Stomach (tissue), 4 donors: ENCODE results near the gene MRPL34.

Experiments used
- CTCF ChIP-seq, 7 experiments: fragments of 450-650 bp in 4 of 7; fragments of 200-600 bp in 3 of 7; sonication (generic) in 3 of 7; IDR thresholded peaks; one replicate each; pipeline ENCODE4 v1.5.1; 2016 to 2019; ENCODE audit warnings: antibody characterized with exemption in 7 of 7, control low read depth in 2 of 7, mild to moderate bottlenecking in 1 of 7
- EP300 ChIP-seq: sonication (generic); formaldehyde crosslinking; IDR thresholded peaks from one replicate; pipeline ENCODE4 v1.6.1; 2017; ENCODE audit warnings: antibody characterized with exemption
- POLR2A ChIP-seq, 4 donors: fragments of 450-650 bp; IDR thresholded peaks; one replicate each; pipeline ENCODE4 v1.6.1; 2016; ENCODE audit warnings: antibody characterized with exemption in 4 of 4, control low read depth in 2 of 4, mild to moderate bottlenecking in 1 of 4, moderate library complexity in 1 of 4

- no peak for TF ChIP-seq POLR2A (IDR thresholded peaks at IDR 0.05)
- no peak for TF ChIP-seq EP300
- no peak for TF ChIP-seq CTCF (IDR thresholded peaks at IDR 0.05)
Observed at GRCh38 chr19:17339088-17339741, 33.5 kb downstream of the MRPL34 start.
